ENCODE data around the gene PTK6.

PTK6 gene

DNA sequence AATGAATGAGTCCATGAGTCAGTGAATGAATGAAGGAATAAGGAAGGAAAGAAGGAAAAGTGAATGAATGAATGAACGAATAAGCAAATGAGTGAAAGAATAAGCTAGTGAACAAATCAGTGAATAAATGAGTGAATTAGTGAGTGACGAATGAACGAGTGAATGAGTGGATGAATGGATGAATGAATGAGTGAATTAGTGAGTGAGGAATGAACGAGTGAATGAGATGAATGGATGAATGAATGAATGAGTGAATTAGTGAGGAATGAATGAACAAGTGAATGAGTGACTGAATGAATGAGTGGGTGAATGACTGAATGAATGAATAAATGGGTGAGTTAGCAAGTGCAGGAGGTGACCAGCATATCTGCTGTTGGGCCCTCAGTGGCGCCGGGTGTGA lies 6.6 kb upstream of the PTK6 start:
- no peak for DNase-seq (ENCODE audit: low read depth, low spot score)

DNA sequence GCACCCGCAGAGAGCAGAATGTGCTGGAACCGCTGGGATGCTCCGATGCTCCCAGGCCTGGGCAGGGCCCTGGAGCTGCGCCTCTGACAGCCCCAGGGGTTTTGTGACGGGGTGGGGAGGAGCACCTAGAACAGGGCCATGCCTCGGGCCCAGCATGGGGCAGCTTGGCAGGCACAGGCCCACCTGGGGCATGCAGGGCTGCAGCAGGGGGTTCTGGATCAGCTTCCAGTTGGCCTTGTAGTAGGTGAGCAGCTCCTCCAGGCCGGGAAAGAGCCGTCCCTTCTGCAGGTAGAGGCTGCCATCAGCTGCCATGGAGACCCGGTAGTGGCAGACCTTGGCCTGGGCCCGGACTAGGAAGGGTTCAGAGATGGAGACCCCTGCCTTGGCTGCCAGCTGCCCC lies 6.0 kb upstream of the PTK6 start:
- no peak for DNase-seq (ENCODE audit: low read depth, low spot score)

DNA sequence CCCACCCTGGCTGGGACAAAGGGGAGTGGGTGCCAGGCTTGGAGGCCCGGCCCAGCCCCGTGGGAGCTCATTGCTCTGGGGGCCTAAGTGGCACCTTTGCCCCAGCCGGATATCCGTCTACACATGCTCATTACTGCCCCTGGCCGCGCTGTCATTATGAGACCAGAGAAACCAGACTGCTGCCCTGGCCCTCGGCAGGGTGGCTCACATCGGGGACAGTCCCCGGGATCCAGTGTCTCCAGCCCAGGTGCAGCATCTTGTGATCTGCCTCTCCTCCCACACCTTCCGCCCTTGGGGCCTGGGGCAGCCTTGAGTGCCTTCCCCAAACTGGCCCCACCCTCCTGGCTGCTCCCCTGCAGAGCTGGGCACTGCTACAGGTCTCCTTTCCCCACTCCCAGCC lies 5.5 kb upstream of the PTK6 start:
- DNase-seq (ENCODE audit: low read depth, low spot score) = no peak

DNA sequence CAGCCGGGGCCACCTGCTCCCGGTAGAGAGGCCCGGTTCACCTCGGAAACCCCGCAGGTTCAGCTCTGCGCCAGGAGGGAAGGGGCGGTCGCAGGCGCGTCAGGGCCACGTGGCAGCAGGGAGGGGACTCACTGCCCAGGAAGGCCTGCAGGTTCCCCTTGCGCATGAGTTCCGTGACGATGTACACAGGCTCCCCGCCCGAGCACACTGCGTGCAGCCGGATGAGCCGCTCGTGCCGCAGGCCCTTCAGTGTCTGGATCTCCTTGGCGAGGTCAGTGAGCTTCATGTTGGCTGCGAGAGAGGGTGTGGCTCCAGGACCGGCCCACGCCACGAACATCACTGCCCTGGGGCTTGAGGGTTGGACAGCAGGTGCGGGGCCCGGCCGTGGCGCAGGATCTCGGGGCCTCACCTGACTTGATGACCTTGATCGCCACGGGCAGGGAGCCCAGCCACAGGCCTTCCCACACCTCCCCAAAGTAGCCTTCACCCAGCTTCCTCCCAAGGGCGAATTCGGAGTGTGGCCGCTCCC lies 4.9 kb upstream of the PTK6 start:
- no peak for DNase-seq (ENCODE audit: low read depth, low spot score)

DNA sequence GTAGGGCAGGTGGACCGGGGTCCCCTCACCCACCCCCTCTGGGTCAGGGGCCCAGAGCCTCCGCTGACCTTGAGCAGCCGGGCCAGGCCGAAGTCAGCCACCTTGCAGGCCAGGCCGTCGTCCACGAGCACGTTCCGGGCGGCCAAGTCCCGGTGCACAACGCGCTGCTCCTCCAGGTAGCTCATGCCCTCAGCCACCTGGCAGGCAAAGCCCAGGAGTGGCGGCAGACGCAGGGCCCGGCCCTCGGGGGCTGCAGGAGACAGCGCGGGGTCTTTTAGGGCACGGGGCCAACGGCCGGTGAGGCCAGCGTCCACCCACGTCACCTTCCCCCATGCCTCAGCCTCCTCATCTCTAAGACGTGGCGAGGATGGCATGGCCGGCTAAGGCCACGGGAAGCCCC lies 4.2 kb upstream of the PTK6 start:
- no peak for DNase-seq (ENCODE audit: low read depth, low spot score)

DNA sequence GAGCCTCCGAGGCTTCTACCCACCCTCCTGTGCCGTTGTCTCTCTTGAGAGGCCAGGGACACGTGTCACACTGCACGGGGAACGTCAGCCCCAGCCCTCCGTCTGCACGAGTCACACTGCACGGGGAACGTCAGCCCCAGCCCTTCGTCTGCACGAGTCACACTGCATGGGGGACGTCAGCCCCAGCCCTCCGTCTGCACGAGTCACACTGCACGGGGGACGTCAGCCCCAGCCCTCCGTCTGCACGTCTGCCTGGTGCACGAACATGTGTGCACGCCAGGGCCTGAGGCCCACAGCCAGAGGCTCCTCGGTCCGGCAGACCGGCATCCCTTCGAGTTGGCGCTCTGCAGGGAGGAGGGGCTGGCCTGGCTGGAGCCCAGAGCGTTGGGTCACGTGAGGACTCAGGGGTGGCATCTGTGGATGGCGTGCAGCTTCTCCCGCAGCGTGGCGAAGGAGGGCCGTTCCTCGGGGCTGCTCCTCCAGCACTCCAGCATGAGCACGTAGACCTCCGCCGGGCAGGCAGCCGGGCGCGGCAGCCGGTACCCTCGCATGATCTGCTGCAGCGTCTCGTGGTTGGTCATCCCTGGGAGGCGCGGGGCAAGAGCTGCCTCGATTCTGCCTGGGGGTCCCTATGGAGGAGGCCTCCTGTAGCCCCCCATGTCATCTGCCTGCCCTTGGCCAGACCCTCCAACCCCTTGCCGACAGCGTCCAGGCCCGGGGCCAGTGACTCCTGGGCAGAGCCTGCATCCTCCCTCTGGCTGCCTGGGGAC lies 3.4 kb upstream of the PTK6 start:
- no peak for DNase-seq (ENCODE audit: low read depth, low spot score)

DNA sequence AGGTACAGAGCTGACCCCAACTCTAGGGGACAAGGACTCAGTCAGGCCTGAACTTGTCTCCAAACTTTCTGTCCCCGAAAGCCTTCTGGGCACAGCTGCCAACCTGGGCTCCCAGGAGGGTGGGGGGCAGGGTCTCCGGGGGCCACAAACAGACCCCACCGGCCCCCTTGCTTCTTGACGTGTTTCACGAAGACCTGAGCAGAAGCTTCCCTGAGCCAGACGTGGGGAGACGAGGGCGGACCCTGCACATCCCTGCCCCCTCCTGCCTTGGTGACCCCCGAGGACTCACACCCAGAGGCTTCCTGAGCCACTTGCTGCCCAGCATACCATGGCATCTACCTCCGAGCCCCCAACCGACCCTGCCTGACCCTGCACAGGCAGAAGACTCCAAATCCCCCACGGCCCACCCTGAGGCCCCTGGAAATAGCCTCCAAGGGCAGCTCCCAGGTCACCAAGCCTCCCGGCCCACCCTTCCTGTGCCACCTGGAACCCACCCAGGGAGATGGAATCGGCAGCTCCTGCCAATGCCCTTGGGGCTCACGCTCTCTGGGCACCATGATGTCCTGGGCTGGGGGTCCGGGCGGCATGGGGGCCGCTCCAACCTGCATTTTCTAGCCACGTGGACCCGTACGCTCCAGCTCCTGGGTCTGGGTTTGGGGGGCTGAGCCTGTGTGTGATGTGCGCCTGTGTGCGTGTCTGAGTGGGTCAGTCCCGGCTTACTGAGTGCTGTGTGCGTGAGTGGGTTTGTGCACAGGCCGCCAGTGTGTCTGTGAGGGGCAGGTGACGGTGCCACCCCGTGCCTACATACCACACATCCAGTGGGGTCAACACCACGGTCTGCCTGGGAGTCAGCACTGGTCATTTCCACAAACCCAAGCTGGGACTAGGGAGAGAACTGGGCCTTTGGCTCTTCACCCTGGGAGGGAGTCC lies 2.5 kb upstream of the PTK6 start:
- no peak for DNase-seq (ENCODE audit: low read depth, low spot score)

DNA sequence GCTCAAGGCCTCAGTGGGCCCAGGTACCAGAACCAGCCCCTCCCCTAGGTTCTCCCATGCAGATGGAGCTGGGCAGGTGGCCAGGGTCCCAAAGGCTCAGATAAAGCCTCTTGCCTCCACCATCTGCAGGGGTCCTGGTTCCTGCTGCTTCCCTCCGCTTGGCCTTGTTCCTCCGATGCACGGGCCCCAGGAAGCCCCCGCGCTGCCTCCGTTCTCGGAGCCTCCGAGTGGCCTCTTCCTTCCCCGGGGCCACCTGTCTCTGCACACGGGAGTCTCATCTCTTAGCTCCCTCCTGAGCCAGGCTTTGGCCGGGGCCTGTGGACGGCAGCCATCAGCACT lies 1.9 kb upstream of the PTK6 start:
- DNase-seq (ENCODE audit: low read depth, low spot score) = no peak

DNA sequence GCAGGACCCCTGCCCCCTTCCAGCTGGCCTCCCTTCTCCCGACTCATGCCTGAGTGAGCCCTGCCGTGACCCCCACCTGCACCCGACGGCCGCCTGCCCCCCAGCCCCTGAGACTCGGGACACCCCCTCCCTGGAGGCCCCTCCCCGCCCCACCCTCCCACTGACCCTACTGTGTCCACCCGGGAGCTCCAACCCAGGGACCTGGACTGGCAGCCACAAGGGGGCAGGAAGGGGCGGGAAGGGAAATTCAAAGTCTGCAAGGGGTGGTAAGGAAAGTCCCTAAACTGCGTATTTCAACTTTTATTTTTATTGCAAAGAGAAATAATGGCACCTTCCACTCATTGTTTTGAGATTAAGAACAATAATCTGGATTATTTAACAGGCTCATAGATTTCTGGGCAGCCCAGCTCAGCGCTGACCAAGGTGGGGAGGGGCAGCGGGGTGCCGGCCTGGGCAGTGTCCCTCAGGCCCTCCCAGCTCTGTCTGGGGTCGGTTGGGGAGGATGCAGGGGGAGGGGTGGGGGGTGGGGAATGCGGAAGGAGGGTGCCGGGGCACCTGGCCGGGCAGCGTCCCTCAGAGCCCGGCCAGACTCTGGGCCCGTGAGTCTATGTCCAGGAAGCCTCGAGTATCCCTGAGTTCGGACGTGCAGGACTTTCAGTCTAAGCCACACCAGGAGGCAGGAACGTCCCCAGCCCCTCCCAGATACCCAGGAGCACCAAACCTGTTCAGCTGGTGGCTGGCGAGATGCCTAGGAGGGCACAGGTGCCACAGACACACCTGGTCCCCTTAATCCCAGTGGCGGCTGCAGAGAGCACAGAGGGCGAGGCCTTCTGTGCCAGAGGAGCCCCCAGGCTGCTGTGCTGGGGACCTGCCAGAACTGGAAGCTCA lies 1.3 kb upstream of the PTK6 start:
- no peak for DNase-seq (ENCODE audit: low read depth, low spot score)

DNA sequence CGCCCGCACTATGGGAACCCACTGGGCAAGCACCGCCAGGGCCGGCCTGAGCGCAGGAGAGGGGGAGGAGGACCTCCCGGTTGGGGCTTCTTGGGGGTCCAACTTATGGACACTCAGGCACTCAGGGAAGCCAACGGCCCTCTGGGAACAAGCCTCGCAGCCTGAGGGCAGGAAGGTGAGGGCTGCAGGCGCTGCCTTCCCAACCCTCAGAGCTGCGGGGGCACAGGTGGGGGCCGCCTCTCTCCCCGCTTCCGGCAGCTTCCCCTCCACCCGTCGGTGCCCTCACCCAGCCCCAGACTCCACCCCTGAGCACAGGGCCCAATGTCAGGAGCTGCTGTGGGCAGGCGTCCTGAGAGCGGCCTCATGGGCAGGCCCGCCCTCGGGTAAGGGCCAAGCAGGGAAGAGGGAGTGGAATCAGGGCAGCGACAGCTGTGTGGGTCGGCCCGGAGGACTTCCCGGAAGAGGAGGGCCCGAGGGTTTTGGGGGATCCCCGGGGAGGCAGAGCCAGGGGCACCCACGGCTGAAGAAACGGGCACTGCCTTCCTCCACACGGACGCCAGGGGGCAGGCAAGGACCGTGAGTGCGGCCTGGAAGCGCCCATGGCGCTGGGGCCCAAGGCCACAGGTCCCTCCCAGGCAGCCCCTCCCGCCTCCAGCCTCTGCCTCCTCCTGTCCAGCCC lies 488 bp upstream of the PTK6 start:
- no peak for DNase-seq (ENCODE audit: low read depth, low spot score)

DNA sequence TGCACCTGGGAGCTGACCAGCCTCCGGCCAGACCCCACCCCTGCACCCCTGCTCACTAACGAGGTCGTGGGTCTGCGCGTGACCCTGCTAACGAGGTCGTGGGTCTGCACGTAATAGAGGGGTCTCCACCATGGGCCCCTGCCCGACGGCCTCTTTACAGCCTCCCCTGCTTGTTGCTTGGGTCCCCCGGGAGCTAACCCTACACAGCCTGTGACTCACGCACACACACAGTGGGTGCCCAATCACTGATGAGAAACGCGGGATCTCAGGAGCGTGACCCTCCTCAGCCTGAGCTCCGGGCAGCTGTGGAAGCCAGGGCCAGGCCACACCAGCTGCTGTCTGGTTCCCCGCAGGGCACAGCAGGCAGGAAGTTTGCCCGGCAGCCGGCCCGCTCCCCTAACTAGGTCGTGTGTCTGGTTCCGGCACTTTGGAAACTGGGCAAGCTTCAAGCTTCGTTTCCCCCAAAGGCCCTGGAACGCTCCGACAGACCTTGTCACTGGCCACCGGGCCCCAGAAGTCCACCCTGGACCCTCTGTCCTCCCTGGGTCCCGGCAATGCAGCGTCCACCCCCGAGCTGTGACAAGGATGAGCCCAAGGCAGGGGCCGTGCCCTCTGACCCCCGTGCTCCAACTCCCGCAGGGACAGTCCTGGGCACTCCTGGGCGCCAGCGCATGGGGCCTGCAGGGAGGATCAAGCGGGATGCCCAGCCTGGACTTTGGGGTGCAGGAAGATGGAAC lies 767 bp downstream of the PTK6 start:
- DNase-seq (ENCODE audit: low read depth, low spot score) = no peak

DNA sequence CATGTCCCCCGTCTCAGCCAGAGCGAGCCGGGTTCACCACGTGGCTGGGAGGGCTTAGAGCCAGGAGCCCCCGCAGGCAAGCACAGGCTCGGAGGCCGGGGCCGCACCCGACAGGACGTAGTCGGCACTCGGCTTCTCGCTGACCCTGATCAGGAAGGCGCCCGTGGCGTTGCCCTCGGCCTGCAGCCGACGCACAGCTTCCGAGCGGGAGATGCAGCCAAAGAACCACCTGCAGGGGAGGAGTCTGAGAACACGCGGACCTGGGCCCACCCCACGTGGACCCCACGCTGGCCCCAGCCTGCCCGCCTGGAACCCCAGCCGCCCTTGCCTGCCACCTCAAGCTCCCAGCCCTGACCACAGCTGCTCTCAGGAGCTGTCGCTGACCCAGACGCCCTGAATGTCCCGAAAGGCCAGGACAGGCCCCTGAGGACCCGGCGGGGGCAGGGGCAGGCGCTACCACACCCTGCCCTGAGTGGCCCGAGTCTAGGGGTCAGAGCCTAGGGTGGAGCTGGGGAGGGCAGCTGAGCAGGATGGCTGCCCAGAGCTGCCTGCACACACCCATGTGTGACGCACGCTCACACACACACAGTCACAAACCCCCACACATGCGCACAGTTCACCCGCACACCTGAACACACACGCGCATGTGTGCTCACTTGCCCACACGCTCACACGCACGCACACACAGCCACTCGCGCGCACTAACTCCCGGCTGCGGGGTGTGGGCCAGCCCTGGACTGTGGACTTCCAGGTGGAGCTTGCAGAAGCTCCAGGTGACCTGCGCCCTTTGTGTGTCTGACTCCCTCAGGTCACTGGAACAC lies 2.1 kb downstream of the PTK6 start:
- no peak for DNase-seq (ENCODE audit: low read depth, low spot score)

DNA sequence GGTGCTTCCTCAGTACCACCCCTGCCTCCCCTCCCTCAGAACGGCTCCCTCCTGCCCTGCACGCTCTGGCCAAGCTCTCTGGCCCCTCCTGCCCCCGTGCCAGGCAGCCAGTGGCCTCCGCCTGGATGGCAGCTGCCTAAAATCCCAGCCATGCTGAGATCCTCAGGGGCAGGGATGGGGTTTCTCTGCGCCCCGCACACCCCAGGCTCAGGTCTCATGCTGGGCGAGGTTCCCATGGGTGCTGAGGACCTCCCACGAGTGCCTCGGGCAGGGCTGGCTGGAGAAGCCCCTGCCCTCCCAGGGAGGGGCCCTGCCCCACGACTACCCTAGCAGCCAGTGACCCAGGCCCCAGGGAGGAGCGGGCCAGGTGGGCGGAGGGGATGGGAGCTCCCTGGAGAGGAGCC lies 2.7 kb downstream of the PTK6 start:
- no peak for DNase-seq (ENCODE audit: low read depth, low spot score)

DNA sequence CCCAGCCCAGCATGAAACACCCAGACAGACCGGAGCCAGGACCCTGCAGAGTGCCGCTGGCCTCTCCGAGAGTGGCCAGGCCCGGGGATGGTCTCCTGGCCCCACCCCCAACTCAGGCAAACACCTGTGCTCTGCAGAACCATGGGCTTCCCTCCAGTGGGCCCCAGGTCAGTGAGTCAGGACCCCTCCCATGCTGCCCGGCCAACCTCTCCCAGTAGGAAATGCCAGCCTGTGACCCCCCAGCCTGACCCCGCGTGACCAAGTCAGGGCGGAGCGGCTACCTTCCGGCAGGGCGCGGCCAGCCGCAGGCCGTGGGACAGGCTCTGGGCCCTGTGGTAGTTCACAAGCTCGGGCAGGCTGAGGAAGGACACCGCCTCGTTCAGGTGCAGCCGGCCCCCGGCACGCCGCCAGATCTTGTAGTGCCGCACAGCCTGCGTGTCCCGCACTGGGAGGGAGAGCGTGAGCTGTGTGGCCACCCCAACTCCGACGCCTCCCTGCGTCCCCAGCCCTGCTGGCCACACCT lies 3.2 kb downstream of the PTK6 start:
- DNase-seq (ENCODE audit: low read depth, low spot score) = no peak

DNA sequence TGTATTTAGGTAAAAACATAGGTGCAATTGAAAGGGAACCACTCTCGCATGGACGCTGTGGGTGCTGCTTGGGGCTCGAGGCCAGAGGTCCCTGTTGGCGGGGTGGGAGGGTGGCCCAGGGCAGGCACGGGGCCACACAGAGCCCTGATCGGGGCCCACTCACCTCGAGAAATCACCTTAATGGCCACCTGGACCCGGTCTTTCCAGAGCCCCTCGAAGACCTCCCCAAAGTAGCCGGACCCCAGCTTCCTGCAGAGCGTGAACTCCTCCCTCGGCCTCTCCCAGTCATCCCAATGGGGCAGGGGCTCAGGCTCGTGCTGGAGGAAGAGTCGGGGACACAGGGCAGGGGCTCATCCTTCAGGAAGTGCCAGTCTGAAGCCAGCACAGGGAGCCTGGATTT lies 3.8 kb downstream of the PTK6 start:
- DNase-seq (ENCODE audit: low read depth, low spot score) = no peak

DNA sequence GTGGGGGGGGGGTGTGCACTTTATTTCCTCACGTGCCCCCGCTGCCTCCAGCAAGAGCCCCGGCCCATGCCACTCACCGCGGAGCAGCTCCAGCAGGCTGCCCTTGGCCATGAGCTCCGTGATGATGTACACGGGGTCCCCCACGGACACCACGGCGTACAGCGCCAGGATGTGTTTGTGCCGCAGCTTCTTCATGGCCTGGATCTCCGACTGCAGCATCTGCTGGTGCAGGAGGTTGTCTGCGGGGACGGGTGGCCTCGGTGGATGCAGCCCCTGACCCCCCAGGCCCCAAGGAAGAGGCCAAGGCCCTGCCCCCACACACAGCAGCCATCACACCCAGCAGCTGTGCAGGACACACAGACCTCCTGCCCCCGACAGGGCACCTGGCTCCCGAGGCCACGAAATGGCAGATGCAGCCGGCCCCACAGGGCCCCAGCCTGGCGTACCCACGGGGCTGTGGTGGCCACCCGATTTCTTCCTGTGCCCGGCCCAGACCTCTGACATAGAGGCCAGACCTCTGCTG lies 4.7 kb downstream of the PTK6 start:
- no peak for DNase-seq (ENCODE audit: low read depth, low spot score)

DNA sequence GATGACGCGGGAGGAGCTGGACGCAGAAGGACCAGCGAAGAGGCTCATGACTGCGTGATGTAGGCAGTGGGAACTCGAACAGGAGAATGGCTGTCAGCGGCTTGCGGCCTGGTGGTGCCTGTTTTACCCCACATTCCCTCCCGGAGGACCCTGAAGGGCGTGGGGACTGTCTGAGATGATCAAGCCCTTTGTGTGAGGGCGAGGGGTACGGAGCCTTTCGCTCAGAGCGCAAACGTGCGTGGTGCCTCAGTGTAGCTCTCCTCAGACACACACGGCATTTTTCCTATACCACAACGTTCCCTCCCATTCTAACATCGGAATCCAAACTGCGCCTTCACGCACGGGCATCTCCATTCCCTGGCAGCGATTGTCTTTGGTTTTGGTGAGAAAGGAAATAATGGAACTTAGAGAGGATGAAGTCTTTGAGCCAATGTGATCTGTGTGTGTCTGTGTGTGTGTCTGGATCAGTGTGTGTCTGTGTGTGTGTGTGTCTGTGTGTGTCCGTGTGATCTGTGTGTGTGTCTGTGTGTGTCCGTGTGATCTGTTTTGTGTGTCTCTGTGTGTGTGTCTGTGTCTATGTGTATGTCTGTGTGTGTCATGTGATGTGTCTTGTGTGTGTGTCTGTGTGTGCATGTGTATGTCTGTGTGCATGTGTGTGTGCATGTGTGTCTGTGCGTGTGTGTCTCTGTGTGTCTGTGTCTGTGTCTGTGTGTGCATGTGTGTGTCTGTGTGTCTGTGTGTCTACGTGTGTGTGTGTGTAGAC lies 5.3 kb downstream of the PTK6 start:
- DNase-seq (ENCODE audit: low read depth, low spot score) = no peak

DNA sequence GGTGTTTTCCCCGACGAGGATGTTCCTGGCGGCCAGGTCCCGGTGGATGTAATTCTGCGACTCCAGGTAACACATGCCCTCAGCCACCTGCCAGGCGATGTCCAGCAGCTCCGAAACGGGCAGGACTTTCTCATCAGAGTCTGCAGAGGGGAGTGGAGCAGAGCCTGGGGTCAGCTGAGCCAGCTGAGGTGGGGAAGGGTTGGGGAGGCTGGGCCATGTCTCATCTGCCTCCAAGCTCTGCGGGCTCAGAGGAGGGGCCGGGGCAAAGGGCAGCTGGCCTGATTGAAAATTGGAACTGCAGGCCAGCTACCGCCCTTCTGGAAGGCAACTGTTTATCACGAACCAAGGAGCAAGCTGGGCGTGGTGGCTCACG lies 6.4 kb downstream of the PTK6 start:
- DNase-seq (ENCODE audit: low read depth, low spot score) = no peak
